Activated CD4-positive, alpha-beta T cell treated with anti-CD3 and anti-CD28 coated beads, Interleukin-2, amount 50 U/mL, for 24 hours (primary cell): ENCODE data around the gene PPIL1.
A peak's percentile ranks its signal among the peaks of the same experiment; 100 is the strongest.
"Not testable (repeated sequence)": the region's sequence is repeated elsewhere in the genome, so short reads cannot be mapped to it uniquely, and the experiment has no call there.

Experiments
- DNase-seq, 2 donors: peaks; one replicate each; pipeline ENCODE4 v3.0.0-alpha.2; 2020; ENCODE audit warnings: low read depth in 1 of 2, low spot score in 1 of 2

PPIL1 gene

GRCh38 chr6:36874443-36875249 lies at the start of gene PPIL1:
Gene PPIL1, minus strand, starts transcription at chr6:36874803. Its CDS starts 31 bp downstream, at chr6:36874772.
- peak; percentile 80 to 81 for DNase-seq

- DNase-seq = no peak
These were observed 49.5 kb upstream of the PPIL1 start for GRCh38 chr6:36924131-36924530.

GRCh38 chr6:36920546-36920945 lies 45.9 kb upstream of the PPIL1 start:
- no peak for DNase-seq

DNA sequence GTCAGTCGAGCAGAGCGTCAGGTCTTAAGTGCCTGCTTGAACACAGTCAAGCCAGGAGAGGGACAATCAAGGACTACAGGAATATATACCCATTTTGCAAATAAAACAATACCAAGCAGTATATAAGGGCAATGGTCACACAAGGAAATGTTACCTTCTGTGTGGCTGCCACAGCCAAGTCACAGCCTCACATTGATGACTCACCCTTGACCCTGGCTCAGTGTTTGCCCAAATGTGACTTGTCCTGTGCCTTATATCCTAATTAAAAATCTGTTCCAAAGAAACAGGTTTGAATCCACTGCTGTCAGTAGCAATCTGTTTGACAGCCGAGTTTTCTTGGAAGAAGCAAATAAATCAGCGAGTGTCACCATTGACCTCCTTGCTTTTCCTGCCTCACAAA lies 45.4 kb upstream of the PPIL1 start:
- no peak for DNase-seq

GRCh38 chr6:36917541-36918193 lies 43.1 kb upstream of the PPIL1 start:
- no peak for DNase-seq

DNA sequence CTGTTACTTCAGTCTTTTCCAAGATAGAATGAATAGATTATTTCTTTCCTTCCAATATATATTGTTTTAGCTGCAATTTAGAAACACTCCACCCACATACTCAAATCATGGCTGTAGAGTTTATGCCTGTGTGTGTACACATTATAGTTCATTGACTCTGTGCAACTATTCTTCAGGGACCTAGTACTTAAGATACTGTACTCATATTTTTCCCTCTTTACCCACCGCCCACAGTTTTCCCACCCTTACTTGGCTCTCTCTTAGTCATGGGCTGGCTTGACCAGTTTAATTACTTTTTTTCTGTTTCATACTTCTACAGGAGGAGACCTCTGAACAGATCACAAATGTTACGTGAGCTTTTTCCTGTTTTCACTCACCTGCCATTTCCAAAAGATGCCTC lies 41.5 kb upstream of the PPIL1 start:
- DNase-seq = no peak

DNA sequence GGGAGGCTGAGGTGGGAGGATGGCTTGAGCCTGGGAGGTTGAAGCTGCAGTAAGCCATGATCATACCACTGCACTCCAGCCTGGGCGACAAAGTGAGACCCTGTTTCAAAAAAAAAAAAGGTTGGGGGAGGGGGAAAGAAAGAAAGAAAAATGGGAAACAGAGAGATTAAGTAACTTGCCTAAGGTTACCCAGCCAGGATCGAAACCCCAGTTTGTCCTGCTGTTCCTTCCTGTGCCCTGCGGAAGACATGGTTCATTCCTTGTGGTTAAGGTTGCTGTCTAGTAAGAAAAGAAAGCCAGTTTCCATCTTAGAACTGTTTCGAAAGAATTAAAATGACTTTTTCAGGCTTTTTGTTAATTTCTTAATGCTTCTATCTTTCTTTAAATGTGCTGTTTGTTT lies 41.0 kb upstream of the PPIL1 start:
- DNase-seq = no peak

DNA sequence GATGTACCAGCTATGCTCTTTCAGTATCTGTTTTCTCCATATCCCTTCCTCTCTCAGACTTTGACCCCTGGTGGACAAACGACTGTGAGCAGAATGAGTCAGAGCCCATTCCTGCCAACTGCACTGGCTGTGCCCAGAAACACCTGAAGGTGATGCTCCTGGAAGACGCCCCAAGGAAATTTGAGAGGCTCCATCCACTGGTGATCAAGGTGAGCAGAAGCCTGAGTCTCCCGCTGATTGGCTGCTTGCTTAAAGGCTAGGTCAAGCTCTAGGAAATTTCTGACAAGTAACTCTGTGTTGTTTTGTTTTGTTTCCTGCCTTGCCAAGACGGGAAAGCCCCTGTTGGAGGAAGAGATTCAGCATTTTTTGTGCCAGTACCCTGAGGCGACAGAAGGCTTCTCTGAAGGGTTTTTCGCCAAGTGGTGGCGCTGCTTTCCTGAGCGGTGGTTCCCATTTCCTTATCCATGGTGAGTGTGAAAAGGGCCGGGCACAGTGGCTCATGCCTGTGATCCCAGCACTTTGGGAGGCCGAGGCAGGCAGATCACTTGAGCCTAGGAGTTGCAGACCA lies 39.7 kb upstream of the PPIL1 start:
- no peak for DNase-seq

DNA sequence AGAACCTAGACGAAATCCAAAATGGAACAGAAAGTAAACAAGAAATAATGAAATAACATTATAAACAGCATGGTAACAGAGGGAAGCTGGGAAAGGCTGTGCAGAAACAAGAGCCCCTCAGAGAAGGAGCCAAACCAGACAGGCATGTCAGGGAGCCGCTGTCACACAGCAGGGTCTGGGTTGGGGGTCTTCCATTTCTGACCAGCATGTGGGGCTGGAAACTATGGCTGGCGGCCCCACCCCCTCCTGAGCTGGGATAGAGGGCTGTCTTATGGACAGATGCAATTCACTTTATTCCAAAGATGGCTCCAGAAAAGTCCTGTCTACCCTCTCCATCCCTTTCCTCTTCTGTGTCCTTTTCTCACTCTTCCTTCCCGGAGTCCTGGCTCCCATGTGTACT lies 38.5 kb upstream of the PPIL1 start:
- DNase-seq = no peak

GRCh38 chr6:36912586-36912985 lies 38.0 kb upstream of the PPIL1 start:
- peak; percentile 13 to 46 for DNase-seq

GRCh38 chr6:36912030-36912454 lies 37.4 kb upstream of the PPIL1 start:
- DNase-seq = peak in 1 of 2 donors; percentile 12

DNA sequence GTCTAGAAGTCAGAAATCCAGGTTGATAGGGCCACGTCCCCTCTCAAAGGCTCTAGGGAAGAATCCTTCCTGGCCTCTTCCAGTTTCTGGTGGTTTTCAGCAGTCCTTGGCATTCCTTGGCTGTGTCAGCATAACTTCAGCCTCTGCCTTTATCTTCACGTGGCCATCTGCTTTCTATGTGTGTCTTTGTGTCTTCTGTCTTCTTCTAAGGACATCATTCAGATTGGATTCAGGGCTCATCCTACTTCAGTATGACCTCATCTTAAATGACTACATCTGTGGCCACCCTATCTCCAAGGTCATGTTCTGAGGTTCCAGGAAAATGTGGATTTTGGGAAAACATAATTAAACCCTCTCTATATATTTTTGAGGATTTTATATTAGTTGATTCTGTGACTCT lies 34.1 kb upstream of the PPIL1 start:
- no peak for DNase-seq

DNA sequence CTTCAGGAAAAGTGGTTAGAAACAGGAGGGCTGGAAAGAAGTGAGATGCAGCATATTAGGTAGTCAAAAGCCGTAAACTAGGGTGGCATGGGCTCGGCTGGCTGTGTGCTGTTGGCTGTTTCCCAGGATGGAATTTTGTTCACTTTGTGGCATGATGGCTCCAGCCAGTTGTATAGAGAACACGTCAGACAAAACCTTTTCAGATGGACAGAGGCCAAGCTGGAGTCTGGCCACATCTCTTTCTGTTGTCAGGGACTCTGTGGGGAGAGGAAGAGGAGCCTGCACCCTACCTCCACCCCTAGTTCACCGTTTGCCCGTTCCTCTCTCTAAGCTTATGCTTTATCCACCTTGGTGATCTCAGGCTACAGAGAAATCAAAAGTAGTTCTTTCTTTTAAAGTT lies 33.2 kb upstream of the PPIL1 start:
- no peak for DNase-seq

DNA sequence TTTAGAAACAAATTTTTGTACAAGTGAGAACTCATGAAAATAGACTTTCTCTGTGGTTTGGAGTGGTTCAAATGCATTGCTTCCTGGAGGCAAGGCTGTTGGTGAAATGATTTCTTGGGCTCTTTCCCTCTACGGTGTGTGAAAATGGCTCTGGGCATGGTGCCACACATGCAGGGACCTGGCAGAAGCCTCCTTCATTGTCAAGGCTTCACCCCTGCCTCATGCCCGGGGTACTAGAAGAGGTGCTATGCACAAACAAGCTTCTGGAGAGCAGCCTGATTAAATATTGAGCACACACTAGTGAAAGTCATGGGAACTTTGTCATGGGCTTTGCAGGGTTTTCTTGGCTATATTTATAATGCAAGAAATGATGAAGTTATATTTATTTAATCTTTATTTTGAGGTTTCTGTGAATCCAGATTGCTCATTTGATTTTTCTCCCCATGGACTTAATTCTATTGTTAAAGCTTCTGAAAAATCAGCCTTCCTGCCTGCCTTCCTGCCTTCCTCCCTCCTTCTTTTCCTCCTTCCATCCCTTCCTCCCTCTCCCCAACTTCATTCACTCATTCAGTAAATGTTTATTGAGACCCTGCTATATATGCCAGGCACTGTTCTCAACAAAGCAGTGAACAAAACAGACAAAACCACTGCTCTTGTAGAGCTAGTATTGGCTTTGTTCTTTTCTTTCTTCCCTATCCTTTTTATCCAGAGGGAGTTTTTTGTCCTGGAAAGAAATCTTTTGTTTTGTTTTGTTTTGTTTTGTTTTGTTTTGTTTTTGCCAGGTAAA lies 32.1 kb upstream of the PPIL1 start:
- DNase-seq = no peak

DNA sequence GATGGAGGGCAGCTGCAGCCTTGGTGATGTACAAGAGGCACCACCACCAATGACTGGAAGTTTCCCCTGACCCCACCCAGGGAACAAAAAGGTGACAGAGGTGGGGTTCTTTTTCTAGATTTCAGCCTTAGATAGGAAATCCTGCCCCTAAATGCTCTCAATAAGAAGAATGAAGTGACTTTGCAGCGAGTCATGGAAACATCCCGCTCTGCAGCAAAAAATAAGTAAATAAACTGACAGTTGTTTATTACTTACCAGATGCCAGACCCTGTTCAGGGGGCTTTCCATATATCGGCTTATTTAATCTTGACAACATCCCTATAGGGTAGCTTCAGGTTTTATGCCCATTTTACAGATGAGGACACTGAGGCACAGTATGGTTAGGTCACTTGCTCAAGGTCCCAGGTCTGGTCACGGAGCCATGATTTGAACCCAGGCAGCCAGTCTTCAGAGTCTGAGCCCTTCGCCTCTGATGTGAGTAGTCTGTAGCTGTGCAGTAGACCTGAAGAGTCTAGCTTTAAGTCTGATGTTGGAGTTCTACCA lies 30.3 kb upstream of the PPIL1 start:
- no peak for DNase-seq

- DNase-seq = no peak
These were observed 29.5 kb upstream of the PPIL1 start for GRCh38 chr6:36904114-36904513.

- no peak for DNase-seq
These were observed 23.0 kb upstream of the PPIL1 start for GRCh38 chr6:36897609-36898008.

DNA sequence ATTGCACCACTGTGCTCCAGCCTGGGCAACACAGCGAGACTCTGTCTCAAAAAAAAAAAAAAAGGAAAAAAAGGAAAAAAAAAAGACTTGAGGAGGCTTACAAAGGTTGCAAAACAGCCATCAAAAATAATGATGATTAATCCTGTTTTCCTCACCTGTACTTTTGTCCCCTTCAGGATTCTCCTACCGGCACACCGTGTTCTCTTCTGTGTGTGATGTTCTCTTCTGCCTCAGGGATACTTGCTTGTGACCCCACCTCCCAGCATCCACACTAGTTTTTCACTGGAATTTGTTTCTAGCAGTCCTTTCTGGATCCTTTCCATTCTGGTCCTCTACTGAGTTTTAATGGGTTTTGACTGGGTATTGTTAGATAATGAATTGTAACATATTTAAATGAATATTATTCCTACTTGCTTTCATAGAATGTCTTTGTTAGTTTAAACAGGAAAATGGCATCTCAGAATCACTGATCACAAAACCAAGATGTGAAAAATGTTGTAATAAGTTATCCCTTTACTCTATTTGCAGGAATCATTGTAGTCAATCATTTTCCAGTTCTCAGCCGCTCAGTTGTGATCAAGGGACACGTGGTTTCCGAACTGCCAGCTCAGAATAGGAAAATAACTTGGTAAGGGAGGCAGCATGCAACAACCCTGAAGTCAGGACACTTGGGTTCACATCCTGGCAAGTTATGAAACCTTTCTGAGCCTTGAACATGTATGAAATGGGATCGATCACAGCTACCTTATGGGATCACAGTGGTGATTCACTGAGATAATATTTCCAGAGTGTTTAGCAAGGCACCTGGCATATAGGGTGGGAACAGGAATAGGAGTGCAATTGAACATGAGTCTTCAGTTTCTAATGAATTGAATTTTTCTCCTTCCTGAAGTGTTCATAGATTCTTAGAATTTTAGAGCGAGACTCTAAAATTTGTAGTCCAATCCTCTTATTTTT lies 19.7 kb upstream of the PPIL1 start:
- DNase-seq = no peak

DNA sequence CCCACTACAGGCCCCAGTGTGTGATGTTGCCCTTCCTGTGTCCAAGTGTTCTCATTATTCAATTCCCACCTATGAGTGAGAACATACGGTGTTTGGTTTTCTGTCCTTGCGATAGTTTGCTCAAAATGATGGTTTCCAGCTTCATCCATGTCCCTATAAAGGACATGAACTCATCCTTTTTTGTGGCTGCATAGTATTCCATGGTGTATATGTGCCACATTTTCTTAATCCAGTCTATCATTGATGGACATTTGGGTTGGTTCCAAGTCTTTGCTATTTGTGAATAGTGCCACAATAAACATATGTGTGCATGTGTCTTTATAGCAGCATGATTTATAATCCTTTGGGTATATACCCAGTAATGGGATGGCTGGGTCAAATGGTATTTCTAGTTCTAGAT lies 16.6 kb upstream of the PPIL1 start:
- not testable (repeated sequence) for DNase-seq

DNA sequence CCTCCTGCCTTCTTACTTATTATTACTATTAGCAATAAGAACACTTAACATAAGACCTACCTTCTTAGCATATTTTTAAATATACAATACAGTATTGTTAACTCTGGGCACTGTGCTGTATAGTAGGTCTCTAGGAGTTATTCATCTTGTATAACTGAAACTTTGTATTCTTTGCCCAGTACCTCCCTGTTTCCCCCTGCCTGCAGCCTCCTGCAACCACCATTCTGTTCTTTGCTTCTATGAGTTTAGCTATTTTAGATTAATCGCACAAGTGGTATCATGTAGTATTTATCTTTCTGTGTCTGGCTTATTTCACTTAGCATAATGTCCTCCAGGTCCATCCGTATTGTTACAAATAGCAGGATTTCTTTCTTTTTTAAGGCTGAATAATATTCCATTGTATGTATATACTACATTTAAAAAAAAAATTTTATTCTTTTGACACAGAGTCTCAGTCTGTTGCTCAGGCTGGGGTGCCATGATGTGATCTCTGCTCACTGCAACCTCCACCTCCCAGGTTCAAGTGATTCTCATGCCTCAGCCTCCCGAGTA lies 15.6 kb upstream of the PPIL1 start:
- no peak for DNase-seq
